Measurements from ENCODE around the gene APBB1. TPM values are rescaled to one million over a fixed set of nuclear protein-coding genes. Genes with fewer than 3 reads are reported as not detected.

Gene APBB1
- total RNA-seq, 1 donor from 2014 or later, result 34.5 TPM

- Mint-ChIP-seq H3K4me1 (ENCODE audit: low read depth) (peaks cover 28% of the 10 kb centered on the region), H3K36me3 (ENCODE audit: low read depth) (peaks cover 3% of the 10 kb centered on the region), H3K4me3 (ENCODE audit: unreplicated experiment) (no peak overlapping the region), H3K27me3 (ENCODE audit: low read depth) (no peaks in the 10 kb centered on the region), H3K9me3 (ENCODE audit: low read depth) (no peaks in the 10 kb centered on the region), H3K27ac (ENCODE audit: unreplicated experiment) (no peak overlapping the region)
- no peak for TF ChIP-seq CTCF (IDR thresholded peaks at IDR 0.05)
- DNase-seq (ENCODE audit: low spot score), result no peak
These were observed 30.9 kb downstream of the APBB1 start for GRCh38 chr11:6387811-6388599.

GRCh38 chr11:6385046-6385777, 33.7 kb downstream of the APBB1 start:
- H3K27ac Mint-ChIP-seq (ENCODE audit: unreplicated experiment), result no peak overlapping the region
- H3K36me3 Mint-ChIP-seq (ENCODE audit: low read depth), result no peaks in the 10 kb centered on the region
- H3K27me3 Mint-ChIP-seq (ENCODE audit: low read depth), result no peaks in the 10 kb centered on the region
- peaks cover 15% of the 10 kb centered on the region for H3K4me1 Mint-ChIP-seq (ENCODE audit: low read depth)
- DNase-seq (ENCODE audit: low spot score), result no peak
- no peak overlapping the region for H3K4me3 Mint-ChIP-seq (ENCODE audit: unreplicated experiment)
- no peaks in the 10 kb centered on the region for H3K9me3 Mint-ChIP-seq (ENCODE audit: low read depth)
- no peak for TF ChIP-seq CTCF (IDR thresholded peaks at IDR 0.05)

- no peak overlapping the region for H3K27ac Mint-ChIP-seq (ENCODE audit: unreplicated experiment)
- no peak overlapping the region for H3K4me3 Mint-ChIP-seq (ENCODE audit: unreplicated experiment)
- no peaks in the 10 kb centered on the region for H3K9me3 Mint-ChIP-seq (ENCODE audit: low read depth)
- no peaks in the 10 kb centered on the region for H3K36me3 Mint-ChIP-seq (ENCODE audit: low read depth)
- no peaks in the 10 kb centered on the region for H3K4me1 Mint-ChIP-seq (ENCODE audit: low read depth)
- no peak for TF ChIP-seq CTCF (IDR thresholded peaks at IDR 0.05)
- H3K27me3 Mint-ChIP-seq (ENCODE audit: low read depth), result peaks cover 9% of the 10 kb centered on the region
- DNase-seq (ENCODE audit: low spot score), result no peak
These were observed 40.3 kb downstream of the APBB1 start for GRCh38 chr11:6378640-6378989.

- TF ChIP-seq CTCF (IDR thresholded peaks at IDR 0.05), result no peak
- DNase-seq (ENCODE audit: low spot score), result no peak
- no peaks in the 10 kb centered on the region for H3K36me3 Mint-ChIP-seq (ENCODE audit: low read depth)
- no peaks in the 10 kb centered on the region for H3K4me1 Mint-ChIP-seq (ENCODE audit: low read depth)
- no peak overlapping the region for H3K4me3 Mint-ChIP-seq (ENCODE audit: unreplicated experiment)
- H3K9me3 Mint-ChIP-seq (ENCODE audit: low read depth), result no peaks in the 10 kb centered on the region
- peaks cover 9% of the 10 kb centered on the region for H3K27me3 Mint-ChIP-seq (ENCODE audit: low read depth)
- no peak overlapping the region for H3K27ac Mint-ChIP-seq (ENCODE audit: unreplicated experiment)
These were observed 40.8 kb downstream of the APBB1 start for GRCh38 chr11:6377902-6378639.

- H3K27me3 Mint-ChIP-seq (ENCODE audit: low read depth), result peaks cover 6% of the 10 kb centered on the region
- H3K4me1 Mint-ChIP-seq (ENCODE audit: low read depth), result no peaks in the 10 kb centered on the region
- H3K36me3 Mint-ChIP-seq (ENCODE audit: low read depth), result no peaks in the 10 kb centered on the region
- no peak overlapping the region for H3K4me3 Mint-ChIP-seq (ENCODE audit: unreplicated experiment)
- DNase-seq (ENCODE audit: low spot score), result no peak
- no peak for TF ChIP-seq CTCF (IDR thresholded peaks at IDR 0.05)
- no peaks in the 10 kb centered on the region for H3K9me3 Mint-ChIP-seq (ENCODE audit: low read depth)
- no peak overlapping the region for H3K27ac Mint-ChIP-seq (ENCODE audit: unreplicated experiment)
These were observed 47.1 kb downstream of the APBB1 start for GRCh38 chr11:6371825-6372224.

Measured in chondrocyte (in vitro differentiated cells).